Measurements from ENCODE around the gene RUNDC1.

DNA sequence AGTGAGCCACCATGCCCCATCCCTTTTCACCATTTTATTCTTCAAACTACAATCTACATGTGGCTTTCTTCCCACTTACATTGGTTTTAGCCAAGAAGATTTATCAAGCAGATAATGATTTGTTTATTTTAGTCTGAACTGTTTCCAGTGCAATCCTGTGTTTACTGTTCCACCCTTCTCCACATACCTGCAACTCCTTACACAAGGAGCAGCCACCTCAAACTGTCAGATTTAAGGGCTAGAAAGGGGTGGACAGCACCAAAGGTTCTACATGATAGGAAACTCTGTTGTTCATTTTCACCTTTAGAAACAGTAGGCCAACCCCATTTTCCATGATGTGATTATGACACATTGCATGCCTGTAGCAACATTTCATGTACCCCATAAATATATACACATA lies 1.9 kb downstream of the RUNDC1 start:
- TF ChIP-seq CTCF (IDR thresholded peaks at IDR 0.05) (no peak), CREB1 (CRISPR knock-in tag; IDR thresholded peaks at IDR 0.05) (no peak), ELF4 (CRISPR knock-in tag; IDR thresholded peaks at IDR 0.05; ENCODE audit: low read depth) (no peak), ZBTB43 (CRISPR knock-in tag; IDR thresholded peaks at IDR 0.05) (no peak), SP1 (CRISPR knock-in tag; conservative IDR thresholded peaks at IDR 0.05) (no peak), FOXP4 (CRISPR knock-in tag; IDR thresholded peaks at IDR 0.05) (no peak), E2F4 (CRISPR knock-in tag; IDR thresholded peaks at IDR 0.05; ENCODE audit: borderline replicate concordance, low read depth) (no peak), PREB (CRISPR knock-in tag; IDR thresholded peaks at IDR 0.05; ENCODE audit: borderline replicate concordance) (no peak), TCF7 (CRISPR knock-in tag; IDR thresholded peaks at IDR 0.05; ENCODE audit: low read depth) (no peak), ETV6 (CRISPR knock-in tag; IDR thresholded peaks at IDR 0.05) (no peak)
- TF ChIP-seq, protein P1, sequence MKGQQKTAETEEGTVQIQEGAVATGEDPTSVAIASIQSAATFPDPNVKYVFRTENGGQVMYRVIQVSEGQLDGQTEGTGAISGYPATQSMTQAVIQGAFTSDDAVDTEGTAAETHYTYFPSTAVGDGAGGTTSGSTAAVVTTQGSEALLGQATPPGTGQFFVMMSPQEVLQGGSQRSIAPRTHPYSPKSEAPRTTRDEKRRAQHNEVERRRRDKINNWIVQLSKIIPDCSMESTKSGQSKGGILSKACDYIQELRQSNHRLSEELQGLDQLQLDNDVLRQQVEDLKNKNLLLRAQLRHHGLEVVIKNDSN (CRISPR knock-in tag; IDR thresholded peaks at IDR 0.05): no peak
- TF ChIP-seq, protein P2, sequence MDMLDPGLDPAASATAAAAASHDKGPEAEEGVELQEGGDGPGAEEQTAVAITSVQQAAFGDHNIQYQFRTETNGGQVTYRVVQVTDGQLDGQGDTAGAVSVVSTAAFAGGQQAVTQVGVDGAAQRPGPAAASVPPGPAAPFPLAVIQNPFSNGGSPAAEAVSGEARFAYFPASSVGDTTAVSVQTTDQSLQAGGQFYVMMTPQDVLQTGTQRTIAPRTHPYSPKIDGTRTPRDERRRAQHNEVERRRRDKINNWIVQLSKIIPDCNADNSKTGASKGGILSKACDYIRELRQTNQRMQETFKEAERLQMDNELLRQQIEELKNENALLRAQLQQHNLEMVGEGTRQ (CRISPR knock-in tag; IDR thresholded peaks at IDR 0.05): no peak
- TF ChIP-seq, protein P3, sequence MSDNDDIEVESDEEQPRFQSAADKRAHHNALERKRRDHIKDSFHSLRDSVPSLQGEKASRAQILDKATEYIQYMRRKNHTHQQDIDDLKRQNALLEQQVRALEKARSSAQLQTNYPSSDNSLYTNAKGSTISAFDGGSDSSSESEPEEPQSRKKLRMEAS (CRISPR knock-in tag; IDR thresholded peaks at IDR 0.05): no peak
- TF ChIP-seq, protein P4, sequence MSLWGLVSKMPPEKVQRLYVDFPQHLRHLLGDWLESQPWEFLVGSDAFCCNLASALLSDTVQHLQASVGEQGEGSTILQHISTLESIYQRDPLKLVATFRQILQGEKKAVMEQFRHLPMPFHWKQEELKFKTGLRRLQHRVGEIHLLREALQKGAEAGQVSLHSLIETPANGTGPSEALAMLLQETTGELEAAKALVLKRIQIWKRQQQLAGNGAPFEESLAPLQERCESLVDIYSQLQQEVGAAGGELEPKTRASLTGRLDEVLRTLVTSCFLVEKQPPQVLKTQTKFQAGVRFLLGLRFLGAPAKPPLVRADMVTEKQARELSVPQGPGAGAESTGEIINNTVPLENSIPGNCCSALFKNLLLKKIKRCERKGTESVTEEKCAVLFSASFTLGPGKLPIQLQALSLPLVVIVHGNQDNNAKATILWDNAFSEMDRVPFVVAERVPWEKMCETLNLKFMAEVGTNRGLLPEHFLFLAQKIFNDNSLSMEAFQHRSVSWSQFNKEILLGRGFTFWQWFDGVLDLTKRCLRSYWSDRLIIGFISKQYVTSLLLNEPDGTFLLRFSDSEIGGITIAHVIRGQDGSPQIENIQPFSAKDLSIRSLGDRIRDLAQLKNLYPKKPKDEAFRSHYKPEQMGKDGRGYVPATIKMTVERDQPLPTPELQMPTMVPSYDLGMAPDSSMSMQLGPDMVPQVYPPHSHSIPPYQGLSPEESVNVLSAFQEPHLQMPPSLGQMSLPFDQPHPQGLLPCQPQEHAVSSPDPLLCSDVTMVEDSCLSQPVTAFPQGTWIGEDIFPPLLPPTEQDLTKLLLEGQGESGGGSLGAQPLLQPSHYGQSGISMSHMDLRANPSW (CRISPR knock-in tag; conservative IDR thresholded peaks at IDR 0.05; ENCODE audit: low read depth): no peak
